HepG2 (cell line): ENCODE measurements around the gene SPON1.

Experiments used
- DNMT1 ChIP-seq: sonication (generic); formaldehyde crosslinking; IDR thresholded peaks from 2 replicates; pipeline ENCODE4 v1.5.1; 2020; ENCODE audit warnings: mild to moderate bottlenecking, missing genetic modification reagents
- GABPA ChIP-seq, 2 experiments: IDR thresholded peaks; 2 replicates each; pipeline ENCODE4 v1.6.1; 2011 to 2016; ENCODE audit warnings: low read depth in 2 of 2, low read length in 1 of 2, missing biosample characterization in 1 of 2, missing genetic modification characterization in 1 of 2
- POLR2AphosphoS5 ChIP-seq: IDR thresholded peaks from 2 replicates; pipeline ENCODE4 v1.6.1; 2012; ENCODE audit warnings: low read depth, low read length
- TFE3 ChIP-seq: IDR thresholded peaks from 2 replicates; pipeline ENCODE4 v1.6.1; 2016
- TF ChIP-seq, protein P1 (sequence below): sonication (generic); formaldehyde crosslinking; IDR thresholded peaks from 2 replicates; pipeline ENCODE4 v1.4.0; 2020; ENCODE audit warnings: mild to moderate bottlenecking, missing genetic modification reagents

GRCh38 chr11:14001597-14001996 lies 39.1 kb downstream of the SPON1 start:
- TF ChIP-seq, protein P1, sequence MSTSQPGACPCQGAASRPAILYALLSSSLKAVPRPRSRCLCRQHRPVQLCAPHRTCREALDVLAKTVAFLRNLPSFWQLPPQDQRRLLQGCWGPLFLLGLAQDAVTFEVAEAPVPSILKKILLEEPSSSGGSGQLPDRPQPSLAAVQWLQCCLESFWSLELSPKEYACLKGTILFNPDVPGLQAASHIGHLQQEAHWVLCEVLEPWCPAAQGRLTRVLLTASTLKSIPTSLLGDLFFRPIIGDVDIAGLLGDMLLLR (CRISPR knock-in tag) = no peak
- TF ChIP-seq POLR2AphosphoS5 (no peak), DNMT1 (CRISPR knock-in tag) (no peak), GABPA (IDR thresholded peaks at IDR 0.05; ENCODE audit: low read depth, low read length) (no peak), GABPA (CRISPR knock-in tag; IDR thresholded peaks at IDR 0.05; ENCODE audit: low read depth) (no peak), TFE3 (CRISPR knock-in tag) (no peak)
